Fibroblast of pulmonary artery (primary cell): ENCODE results near the gene TRERF1.
"Not testable (repeated sequence)": the region's sequence is repeated elsewhere in the genome, so short reads cannot be mapped to it uniquely, and the experiment has no call there.

ENCODE experiments used
- DNase-seq: peaks from one replicate; pipeline ENCODE4 v3.0.0-alpha.2; 2010; ENCODE audit warnings: low read depth
- H3K4me3 ChIP-seq: replicated peaks from 2 replicates; pipeline ENCODE4 v1.5.1; 2011; ENCODE audit warnings: low read depth, mild to moderate bottlenecking, control low read depth, low read length, moderate library complexity
- CTCF ChIP-seq: IDR thresholded peaks from 2 replicates; pipeline ENCODE4 v1.5.1; 2011; ENCODE audit warnings: mild to moderate bottlenecking, control low read depth, low read length, inconsistent platforms; ENCODE audit errors: missing control alignments

TRERF1 gene

GRCh38 chr6:42471714-42472113, 20.0 kb upstream of the TRERF1 start:
- no peak overlapping the region for H3K4me3 ChIP-seq
- TF ChIP-seq CTCF: no peak
- DNase-seq: no peak

- DNase-seq: no peak
- TF ChIP-seq CTCF: no peak
- H3K4me3 ChIP-seq: no peak overlapping the region
These were observed 19.4 kb upstream of the TRERF1 start for GRCh38 chr6:42471142-42471541.

GRCh38 chr6:42468273-42468672, 16.5 kb upstream of the TRERF1 start:
- DNase-seq: no peak
- no peak overlapping the region for H3K4me3 ChIP-seq
- TF ChIP-seq CTCF: no peak

GRCh38 chr6:42467651-42468050, 15.9 kb upstream of the TRERF1 start:
- TF ChIP-seq CTCF: no peak
- DNase-seq: no peak
- H3K4me3 ChIP-seq: no peak overlapping the region

GRCh38 chr6:42466470-42466869, 14.7 kb upstream of the TRERF1 start:
- not testable (repeated sequence) for DNase-seq, H3K4me3 ChIP-seq

GRCh38 chr6:42462474-42462972, 10.8 kb upstream of the TRERF1 start:
- DNase-seq: no peak
- no peak for TF ChIP-seq CTCF

GRCh38 chr6:42460883-42461282, 9.2 kb upstream of the TRERF1 start:
- H3K4me3 ChIP-seq: no peak overlapping the region
- no peak for DNase-seq
- no peak for TF ChIP-seq CTCF

More at GRCh38 chr6:42462474-42462972, 10.8 kb upstream of the TRERF1 start:
- no peak overlapping the region for H3K4me3 ChIP-seq

- no peak overlapping the region for H3K4me3 ChIP-seq
- no peak for TF ChIP-seq CTCF
- DNase-seq: no peak
These were observed 8.2 kb upstream of the TRERF1 start for GRCh38 chr6:42459888-42460287.
